NCI-H345 treated with DMSO at 0.1 percent for 48 hours (cell line): ENCODE data around the gene UNC119B.

ENCODE experiments used
- DNase-seq: peaks from one replicate; lab custom pipeline; 2025; ENCODE audit not compliant: unreplicated experiment; lab: John Stamatoyannopoulos, UW

Gene UNC119B

GRCh38 chr12:120761519-120761934 lies 51.3 kb downstream of the UNC119B start:
- DNase-seq, result peak; percentile 39

GRCh38 chr12:120762086-120762485 lies 51.8 kb downstream of the UNC119B start:
- DNase-seq, result no peak

GRCh38 chr12:120763250-120763649 lies 53.0 kb downstream of the UNC119B start:
- no peak for DNase-seq

GRCh38 chr12:120764816-120765215 lies 54.6 kb downstream of the UNC119B start:
- no peak for DNase-seq

GRCh38 chr12:120766566-120766965 lies 56.3 kb downstream of the UNC119B start:
- DNase-seq, result no peak

- DNase-seq, result no peak
These were observed 57.1 kb downstream of the UNC119B start for GRCh38 chr12:120767071-120768024.

- DNase-seq, result no peak
These were observed 60.8 kb downstream of the UNC119B start for GRCh38 chr12:120771097-120771496.
